Osteoblast (primary cell): ENCODE results near the gene SAMD7. TPM values are rescaled to one million over a fixed set of nuclear protein-coding genes. Genes with fewer than 3 reads are reported as not detected.

Source experiments
- DNase-seq: peaks from one replicate; pipeline ENCODE4 v3.0.0; 2011; ENCODE audit warnings: low spot score, mixed read lengths; ENCODE audit not compliant: insufficient read length; ENCODE audit errors: missing footprints
- H2AFZ ChIP-seq: 2 replicates; pipeline ENCODE4 v1.6.0; 2011; ENCODE audit warnings: mild to moderate bottlenecking, low read length
- H3K27ac ChIP-seq: 2 replicates; pipeline ENCODE4 v1.5.1; 2011; ENCODE audit warnings: mild to moderate bottlenecking, low read depth, low read length, moderate library complexity
- H3K27me3 ChIP-seq: 2 replicates; pipeline ENCODE4 v1.6.0; 2012; ENCODE audit warnings: mild to moderate bottlenecking, control low read depth, inconsistent platforms, low read length, moderate library complexity; ENCODE audit not compliant: insufficient read depth
- H3K36me3 ChIP-seq: 2 replicates; pipeline ENCODE4 v1.5.1; 2011; ENCODE audit warnings: mild to moderate bottlenecking, low read length, control low read depth, moderate library complexity; ENCODE audit not compliant: insufficient read depth
- H3K4me1 ChIP-seq: 2 replicates; pipeline ENCODE4 v1.5.1; 2011; ENCODE audit warnings: mild to moderate bottlenecking, low read length, control low read depth, moderate library complexity; ENCODE audit not compliant: insufficient read depth
- H3K4me2 ChIP-seq: 2 replicates; pipeline ENCODE4 v1.6.0; 2011; ENCODE audit warnings: mild to moderate bottlenecking, low read length; ENCODE audit not compliant: insufficient read depth
- H3K4me3 ChIP-seq: fragments of 200-600 bp; sonication (generic); 3 replicates; pipeline ENCODE4 v1.5.1; 2012; ENCODE audit warnings: mild to moderate bottlenecking, low read length, inconsistent platforms; ENCODE audit not compliant: insufficient read depth
- H3K79me2 ChIP-seq: 2 replicates; pipeline ENCODE4 v1.6.0; 2012; ENCODE audit warnings: mild to moderate bottlenecking, low read length, control low read depth, inconsistent platforms; ENCODE audit not compliant: insufficient read depth
- H3K9me3 ChIP-seq: 2 replicates; pipeline ENCODE4 v1.5.1; 2011; ENCODE audit warnings: low read depth, low read length, control low read depth
- H4K20me1 ChIP-seq: 2 replicates; pipeline ENCODE4 v1.6.0; 2012; ENCODE audit warnings: mild to moderate bottlenecking, low read length, control low read depth; ENCODE audit not compliant: insufficient read depth
- CTCF ChIP-seq: IDR thresholded peaks from 2 replicates; pipeline ENCODE4 v1.5.1; 2011; ENCODE audit warnings: mild to moderate bottlenecking, low read depth, low read length, moderate library complexity; ENCODE audit errors: extremely low read depth
- total RNA-seq: library from RNA; depleted of rRNA; stranded (reverse); fragments of >200 nt; gene quantifications from 2 replicates; pipeline ENCODE4 v1.2.3, GENCODE V29; 2012

The SAMD7 gene
- total RNA-seq, 1 donor: not detected

DNA sequence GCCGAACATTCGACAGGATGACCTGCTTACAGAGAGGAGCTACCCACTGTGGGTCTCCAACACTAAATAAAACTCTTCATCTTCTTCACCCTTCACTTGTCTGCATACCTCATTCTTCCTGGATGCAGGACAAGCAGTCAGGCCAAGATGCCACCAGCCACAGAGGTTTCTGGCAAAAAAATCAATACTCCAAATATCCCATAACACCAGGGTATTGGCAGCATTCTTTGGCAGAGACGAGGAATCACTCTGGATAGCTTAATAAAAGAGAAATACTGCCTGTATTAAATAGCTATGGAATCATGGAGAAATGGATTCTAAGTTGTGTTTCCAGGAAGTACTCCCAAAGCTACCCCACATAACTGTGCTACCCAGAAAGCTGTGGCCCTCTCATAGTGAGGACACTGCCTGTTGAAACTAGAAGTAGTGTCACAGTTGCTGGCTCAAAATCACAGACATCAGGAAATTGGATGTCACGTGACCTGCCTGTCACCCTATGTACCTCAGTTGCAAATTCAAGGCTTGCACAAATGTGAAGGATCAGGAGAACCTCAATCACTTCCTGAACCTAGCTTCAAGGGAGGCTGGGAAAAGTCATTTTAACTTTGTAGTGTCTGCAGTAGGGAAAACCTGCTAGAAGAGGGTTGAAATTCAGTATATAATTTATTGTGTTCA, 30.7 kb upstream of the SAMD7 start:
- Histone ChIP-seq H3K4me1 (no peaks in the 10 kb centered on the region), H3K79me2 (no peaks in the 10 kb centered on the region), H3K27ac (no peak overlapping the region), H2AFZ (no peak overlapping the region), H3K4me2 (no peak overlapping the region), H3K36me3 (no peaks in the 10 kb centered on the region), H3K4me3 (no peak overlapping the region), H3K9me3 (no peaks in the 10 kb centered on the region), H4K20me1 (no peaks in the 10 kb centered on the region), H3K27me3 (no peaks in the 10 kb centered on the region)
- no peak for TF ChIP-seq CTCF
- DNase-seq: no peak

DNA sequence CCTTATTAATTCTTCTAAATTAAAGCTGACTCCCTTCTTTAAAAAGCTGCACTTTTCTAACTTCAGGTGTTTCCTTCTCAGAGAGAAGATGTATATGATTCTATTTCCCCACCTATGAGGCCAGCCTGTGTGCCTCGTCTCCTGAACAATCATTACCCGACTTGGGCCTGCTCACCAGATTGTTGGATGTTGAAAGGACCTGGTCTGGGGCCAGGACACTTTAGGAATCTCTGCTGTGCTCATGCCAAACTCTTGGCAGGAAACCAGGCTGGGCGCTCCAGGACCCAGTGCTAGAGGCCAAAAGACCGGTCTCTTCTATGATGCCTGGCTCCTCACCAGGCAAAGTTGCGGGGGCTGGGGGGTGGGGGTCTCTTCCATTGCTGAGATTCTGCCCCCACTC, 24.7 kb upstream of the SAMD7 start:
- Histone ChIP-seq H3K4me2 (no peak overlapping the region), H3K9me3 (no peaks in the 10 kb centered on the region), H3K27ac (no peak overlapping the region), H3K4me3 (no peak overlapping the region), H3K27me3 (no peaks in the 10 kb centered on the region), H4K20me1 (no peaks in the 10 kb centered on the region), H3K79me2 (no peaks in the 10 kb centered on the region), H3K4me1 (peaks cover 4% of the 10 kb centered on the region), H2AFZ (no peak overlapping the region), H3K36me3 (no peaks in the 10 kb centered on the region)
- DNase-seq: no peak
- no peak for TF ChIP-seq CTCF

DNA sequence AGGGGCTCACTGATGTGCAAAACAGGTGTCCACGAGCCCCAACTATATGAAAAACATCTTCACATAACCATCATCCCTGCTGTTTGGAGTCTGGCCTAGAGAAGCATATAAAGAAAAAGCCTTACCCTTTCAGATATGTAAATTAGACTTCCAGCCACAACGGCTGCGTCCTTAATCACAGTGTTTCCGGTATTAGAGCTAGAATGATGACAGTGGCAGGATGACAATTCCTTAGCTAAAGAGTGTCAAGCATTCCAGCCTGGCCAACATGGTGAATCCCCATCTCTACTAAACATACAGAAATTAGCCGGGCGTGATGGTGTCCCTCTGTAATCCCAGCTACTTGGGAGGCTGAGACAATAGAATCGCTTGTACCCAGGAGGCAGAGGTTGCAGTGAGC, 19.5 kb upstream of the SAMD7 start:
- H3K4me2 ChIP-seq: no peak overlapping the region
- no peaks in the 10 kb centered on the region for H3K27me3 ChIP-seq
- H3K4me1 ChIP-seq: no peaks in the 10 kb centered on the region
- no peaks in the 10 kb centered on the region for H3K79me2 ChIP-seq
- no peak for DNase-seq
- H3K9me3 ChIP-seq: no peaks in the 10 kb centered on the region
- H3K27ac ChIP-seq: no peak overlapping the region
- TF ChIP-seq CTCF: no peak
- H3K4me3 ChIP-seq: no peak overlapping the region
- no peaks in the 10 kb centered on the region for H3K36me3 ChIP-seq
- H2AFZ ChIP-seq: no peak overlapping the region
- no peaks in the 10 kb centered on the region for H4K20me1 ChIP-seq

DNA sequence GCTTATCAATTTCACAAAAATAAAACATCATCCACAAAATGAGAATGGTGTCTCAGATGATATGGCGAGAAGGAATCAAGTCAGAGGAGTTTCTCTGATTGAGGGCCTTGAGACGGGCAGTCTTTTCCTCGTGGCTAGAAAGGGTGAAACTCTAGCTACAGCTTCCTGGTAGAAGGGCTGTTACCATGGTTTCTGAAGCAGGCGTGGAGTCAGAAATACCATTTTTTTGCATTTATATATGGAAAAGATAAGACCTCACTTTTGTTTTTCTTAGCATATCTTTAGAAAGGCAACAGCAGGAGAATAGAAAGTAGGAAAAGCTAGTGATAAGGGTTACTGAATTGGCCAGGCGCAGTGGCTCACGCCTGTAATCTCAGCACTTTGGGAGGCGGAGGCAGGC, 17.3 kb upstream of the SAMD7 start:
- Histone ChIP-seq H4K20me1 (no peaks in the 10 kb centered on the region), H3K79me2 (no peaks in the 10 kb centered on the region), H3K4me1 (no peaks in the 10 kb centered on the region), H3K9me3 (no peaks in the 10 kb centered on the region), H2AFZ (no peak overlapping the region), H3K36me3 (no peaks in the 10 kb centered on the region), H3K4me2 (no peak overlapping the region), H3K27ac (no peak overlapping the region), H3K27me3 (no peaks in the 10 kb centered on the region), H3K4me3 (no peak overlapping the region)
- no peak for TF ChIP-seq CTCF
- no peak for DNase-seq
